Dermis blood vessel endothelial cell (primary cell): ENCODE results near the gene DHX40. TPM values are rescaled to one million over a fixed set of nuclear protein-coding genes. Genes with fewer than 3 reads are reported as not detected.
"Not testable (repeated sequence)": the region's sequence is repeated elsewhere in the genome, so short reads cannot be mapped to it uniquely, and the experiment has no call there.

Experiments used
- DNase-seq: peaks from one replicate; pipeline ENCODE4 v3.0.0; 2010
- total RNA-seq: library from RNA; depleted of rRNA; stranded (reverse); fragments of >200 nt; gene quantifications from 2 replicates; pipeline ENCODE4 v1.2.3, GENCODE V29; 2014

Gene DHX40
- total RNA-seq, 1 donor from 2014 or later = 71.3 TPM

GRCh38 chr17:59558953-59559352, 6.5 kb upstream of the DHX40 start:
- DNase-seq = peak; percentile 51

DNA sequence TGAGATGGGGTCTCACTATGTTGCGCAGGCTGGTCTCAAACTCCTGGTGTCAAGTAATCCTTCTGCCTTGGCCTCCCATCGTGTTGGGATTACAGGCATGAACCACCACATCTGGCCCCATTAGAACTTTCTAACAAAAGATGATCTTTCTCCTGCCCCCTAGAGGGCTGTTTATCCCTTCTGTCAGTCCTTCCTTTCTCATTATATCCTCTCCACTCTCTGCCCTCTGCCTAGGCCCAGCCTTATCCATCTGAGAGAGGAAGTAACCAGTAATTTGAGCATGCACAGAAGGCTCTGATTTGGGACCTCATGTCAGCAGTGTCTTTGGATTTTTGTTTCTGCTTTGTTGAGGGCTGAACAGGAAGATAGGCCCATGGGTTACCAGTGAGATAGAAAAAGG, 4.4 kb upstream of the DHX40 start:
- peak; percentile 35 for DNase-seq

DNA sequence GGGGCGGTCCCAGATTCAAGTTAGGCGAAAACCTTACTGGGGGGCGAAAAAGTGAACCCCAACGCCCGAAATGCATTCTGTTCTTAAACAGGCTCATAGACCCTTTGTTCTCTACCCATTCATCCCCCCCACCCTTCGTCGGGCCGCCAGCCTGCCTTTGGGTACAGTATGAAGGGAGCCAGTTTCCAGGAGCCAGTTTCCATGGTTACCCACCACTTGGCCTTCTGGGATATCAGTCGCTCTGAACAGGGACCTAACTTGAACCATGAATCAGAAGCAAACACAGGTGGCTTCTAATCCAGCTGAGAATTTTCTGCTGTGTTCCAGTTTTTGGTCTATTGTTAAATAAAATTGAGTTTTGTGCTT, 532 bp downstream of the DHX40 start:
- DNase-seq = peak; percentile 83

DNA sequence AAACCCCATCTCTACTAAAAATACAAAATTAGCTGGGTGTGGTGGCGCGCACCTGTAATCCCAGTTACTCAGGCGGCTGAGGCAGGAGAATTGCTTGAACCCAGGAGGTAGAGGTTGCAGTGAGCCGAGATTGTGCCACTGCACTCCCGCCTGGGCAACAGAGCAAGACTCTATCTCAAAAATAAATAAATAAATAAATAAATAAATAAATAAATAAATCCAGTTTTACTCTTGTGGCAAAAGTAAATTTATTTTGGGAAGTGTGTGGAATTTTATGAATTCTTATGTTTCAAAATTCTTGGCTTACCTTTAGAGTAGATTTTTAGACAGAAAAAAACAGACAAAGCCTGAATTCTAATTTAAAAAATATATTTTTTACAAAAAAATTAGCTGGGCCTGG, 3.7 kb downstream of the DHX40 start:
- not testable (repeated sequence) for DNase-seq

DNA sequence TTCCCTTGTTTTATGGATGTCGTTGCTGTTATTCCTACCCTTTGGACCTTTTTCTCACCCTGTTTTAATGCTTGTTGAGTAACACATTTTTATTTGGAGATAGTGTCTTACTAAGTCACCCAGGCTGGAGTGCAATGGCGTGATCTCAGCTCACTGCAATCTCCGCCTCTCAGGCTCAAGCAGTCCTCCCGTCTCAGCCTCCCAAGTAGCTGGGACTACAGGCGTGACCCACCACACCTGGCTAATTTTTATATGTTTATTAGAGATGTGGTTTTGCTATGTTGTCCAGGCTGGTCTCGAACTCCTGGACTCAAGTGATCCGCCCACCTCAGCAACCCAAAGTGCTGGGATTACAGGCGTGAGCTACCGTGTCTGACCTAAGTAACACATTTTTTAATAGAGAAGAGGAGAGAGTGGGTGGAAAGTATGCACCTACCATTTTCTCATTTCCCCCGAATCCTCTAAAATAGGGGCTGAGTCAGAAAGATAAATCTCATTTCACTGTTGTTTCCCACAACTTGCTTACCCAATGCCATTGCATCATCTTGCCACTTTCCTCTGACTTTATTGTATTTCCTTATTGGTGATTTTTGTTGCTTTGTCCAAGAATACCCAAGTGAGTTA, 7.0 kb downstream of the DHX40 start:
- no peak for DNase-seq

- not testable (repeated sequence) for DNase-seq
Observed at GRCh38 chr17:59584168-59584567, 18.8 kb downstream of the DHX40 start.

DNA sequence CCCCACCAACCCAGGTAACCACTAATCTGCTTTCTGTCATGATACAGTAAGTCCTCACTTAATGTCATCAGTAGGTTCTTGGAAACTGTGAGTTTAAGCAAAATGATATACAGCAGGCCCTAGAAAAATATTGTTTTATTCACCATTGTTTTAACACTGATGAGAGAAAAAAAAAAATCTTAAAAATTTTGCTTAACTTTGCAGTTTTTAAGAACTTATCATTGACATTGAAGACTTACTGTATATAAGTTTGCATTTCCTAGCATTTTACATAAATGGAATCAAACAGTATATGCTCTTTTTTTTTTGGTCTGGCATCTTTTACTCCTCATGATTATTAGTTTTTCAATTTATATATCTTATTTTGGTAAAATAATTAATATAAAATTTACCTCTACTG, 34.8 kb downstream of the DHX40 start:
- no peak for DNase-seq

DNA sequence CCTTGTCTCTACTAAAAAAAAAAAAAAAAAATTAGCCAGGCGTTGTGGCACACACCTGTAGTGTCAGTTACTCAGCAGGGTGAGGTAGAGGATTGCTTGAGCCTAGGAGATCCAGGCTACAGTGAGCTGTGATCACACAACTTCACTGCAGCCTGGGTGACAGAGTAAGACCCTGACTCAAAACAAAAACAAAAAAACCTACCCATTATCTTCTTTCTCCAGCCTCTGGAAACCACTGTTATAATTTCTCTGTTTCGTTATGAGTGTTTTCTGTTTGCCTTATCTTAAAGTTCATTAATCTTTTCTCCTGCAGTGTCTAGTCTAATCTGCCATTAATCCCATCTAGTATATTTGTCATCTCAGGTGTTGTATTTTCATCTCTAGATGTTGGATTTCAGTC, 35.7 kb downstream of the DHX40 start:
- DNase-seq = no peak

- DNase-seq = peak; percentile 65
Observed at GRCh38 chr17:59607061-59607460, 41.7 kb downstream of the DHX40 start.

DNA sequence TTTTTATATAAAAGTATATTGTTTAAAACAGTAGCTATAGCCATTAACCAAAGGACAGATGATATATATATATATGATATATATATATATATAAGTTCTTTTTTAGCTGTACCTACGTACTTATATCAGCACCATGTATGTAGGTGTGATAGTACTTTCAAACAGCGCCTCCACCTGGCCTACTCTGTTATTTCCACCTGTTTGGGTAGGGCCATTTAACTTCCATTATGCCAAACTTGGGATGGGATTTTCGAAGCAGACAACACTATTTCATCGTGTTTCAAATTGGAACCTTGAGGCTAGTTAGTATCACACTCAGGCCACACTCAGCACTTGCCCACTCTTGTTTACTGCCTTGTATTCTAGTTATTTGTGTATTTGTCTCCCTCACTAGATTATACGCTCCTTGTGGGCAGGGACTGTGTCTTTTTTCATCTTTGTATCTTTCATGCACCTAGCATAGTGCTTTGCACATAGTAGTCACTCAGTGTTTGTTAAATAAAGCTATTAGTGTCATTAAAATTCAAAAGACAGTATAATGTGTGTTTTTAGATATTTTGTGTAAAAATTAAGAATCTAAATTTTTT, 42.5 kb downstream of the DHX40 start:
- peak; percentile 27 for DNase-seq

GRCh38 chr17:59611503-59611902, 46.1 kb downstream of the DHX40 start:
- no peak for DNase-seq

GRCh38 chr17:59616253-59616920, 51.0 kb downstream of the DHX40 start:
- no peak for DNase-seq

DNA sequence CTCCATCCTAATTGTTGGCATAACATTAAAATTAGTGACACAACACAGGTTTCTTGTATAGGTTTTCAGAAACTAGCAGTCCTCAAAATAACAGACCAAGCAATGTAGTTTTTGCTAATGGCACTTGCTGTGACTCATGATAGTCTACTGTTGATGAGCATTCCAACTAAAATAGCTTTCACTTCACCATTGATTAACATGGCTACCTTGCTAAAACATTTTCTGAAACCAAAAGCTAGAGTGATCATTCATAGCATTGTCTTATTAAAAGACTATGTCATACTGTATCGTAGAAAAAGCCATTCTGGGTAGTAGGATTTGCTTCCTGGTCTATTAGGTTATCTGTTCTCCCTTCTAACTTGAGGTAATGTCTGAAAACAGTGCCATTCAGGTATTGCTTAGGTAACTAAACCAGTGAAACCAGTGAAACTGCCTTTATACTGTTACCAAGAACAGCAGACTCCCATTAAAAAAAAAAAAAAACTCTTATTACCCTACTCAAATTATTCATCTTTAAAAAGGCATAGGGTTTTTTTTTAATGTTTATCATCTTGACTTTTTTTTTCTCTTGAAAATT, 51.8 kb downstream of the DHX40 start:
- DNase-seq = no peak

DNA sequence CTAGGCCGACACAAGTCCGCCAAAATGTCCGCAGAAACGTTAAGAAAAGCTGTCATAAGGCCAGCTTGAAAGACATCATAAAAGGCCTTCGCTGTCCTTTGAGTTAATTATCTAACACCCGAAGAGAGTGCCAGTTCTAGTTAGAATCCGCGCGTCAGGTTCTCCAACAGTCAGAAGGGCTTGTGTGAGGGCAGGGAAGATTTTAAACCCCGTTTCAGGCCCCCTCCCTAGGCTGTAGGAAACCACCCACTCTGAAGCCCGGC, 53.6 kb downstream of the DHX40 start:
- DNase-seq = no peak

DNA sequence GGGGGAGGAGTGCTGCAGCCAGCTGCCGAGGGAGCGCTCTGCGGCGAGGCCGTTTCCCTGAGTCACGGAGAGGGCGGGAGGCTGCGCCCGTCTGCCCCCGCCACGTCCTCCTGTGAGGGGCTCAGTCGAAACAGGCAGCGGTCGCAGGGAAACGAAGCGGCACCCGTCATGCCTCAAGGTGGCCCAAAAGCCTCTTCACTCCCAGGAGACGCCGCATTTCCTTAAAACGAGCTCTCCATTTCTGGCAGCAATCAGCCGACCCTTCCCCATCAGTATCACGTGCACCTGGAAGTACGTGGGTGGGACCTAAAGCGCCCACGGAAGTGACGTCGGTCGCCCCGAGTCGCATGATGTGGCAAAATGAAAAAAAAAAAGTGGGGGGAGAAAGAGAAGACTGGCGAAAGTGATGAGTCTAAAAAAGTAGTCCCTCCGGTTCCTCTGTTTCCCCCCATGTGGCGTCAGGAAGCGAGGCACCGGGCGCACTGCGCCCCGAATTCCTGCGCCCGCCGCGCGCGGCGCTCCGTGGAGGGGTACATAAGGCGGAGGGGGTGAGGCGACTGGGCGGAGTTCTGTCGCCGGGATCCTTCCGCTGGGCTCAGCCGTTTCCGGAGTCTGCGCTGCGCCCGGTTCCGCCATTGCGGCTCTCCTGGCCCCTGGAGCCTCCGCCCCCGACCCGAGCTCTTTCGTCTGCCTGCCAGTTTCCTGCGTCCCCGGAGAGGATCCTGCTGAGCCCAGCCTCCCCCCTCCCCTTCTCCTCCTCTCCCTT, 54.1 kb downstream of the DHX40 start, which contains the start of gene CLTC:
TSS of gene CLTC (plus strand) at position 598 of the 766 bp plus-strand sequence. CDS start 237 bp downstream, outside the sequence.
- DNase-seq = peak; percentile 98

DNA sequence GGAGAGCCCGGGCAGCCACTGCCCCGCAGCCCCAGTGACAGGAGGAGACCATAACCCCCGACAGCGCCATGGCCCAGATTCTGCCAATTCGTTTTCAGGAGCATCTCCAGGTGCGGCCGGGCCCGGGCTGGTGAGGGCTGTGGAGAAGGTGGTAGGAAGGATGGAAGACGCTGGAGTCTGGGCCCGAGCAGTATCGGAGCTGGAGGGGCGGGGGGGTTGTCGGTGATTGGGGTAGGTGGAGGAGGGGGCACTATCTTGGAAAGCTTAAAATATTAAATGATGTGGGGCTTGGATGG, 54.6 kb downstream of the DHX40 start:
- no peak for DNase-seq

- peak; percentile 61 for DNase-seq
Observed at GRCh38 chr17:59620518-59621259, 55.3 kb downstream of the DHX40 start.

DNA sequence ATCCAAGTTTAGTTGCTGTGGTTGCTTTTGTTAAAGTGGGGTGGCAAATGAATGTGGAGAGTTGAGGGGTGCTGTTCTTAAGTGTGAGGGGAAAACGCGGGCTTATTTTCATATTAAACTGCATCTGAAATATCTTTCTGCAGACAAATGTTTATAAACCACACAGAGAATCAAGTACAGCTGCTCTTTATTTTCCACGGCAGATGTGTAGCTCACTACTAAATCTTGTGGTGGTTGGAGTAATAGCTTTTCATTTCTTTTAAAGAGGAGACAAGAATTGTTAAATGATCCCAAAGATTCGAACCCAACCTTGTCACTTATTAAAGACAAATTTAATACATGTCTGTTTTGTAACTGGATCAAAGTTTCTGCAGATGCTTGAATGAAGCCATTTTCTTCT, 56.4 kb downstream of the DHX40 start:
- DNase-seq = no peak

DNA sequence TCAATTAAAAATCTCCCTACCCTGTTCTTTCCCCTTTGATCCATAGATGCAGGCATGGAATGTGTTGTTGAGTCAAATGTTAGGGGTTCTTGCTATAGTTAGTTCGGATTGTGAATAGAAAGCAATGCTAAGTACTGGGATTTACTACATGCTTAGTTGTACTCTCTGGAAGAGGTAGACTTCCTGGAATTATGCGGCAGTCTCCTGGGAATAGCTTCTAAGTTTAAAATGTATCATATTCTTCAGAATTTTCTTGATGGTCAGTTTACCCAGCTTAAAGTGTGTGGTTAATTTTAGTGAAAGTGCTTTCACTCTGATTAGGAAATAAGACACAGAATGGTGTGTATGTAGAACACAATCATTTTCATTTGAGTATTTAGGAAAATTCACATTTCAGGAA, 57.7 kb downstream of the DHX40 start:
- DNase-seq = peak; percentile 67

DNA sequence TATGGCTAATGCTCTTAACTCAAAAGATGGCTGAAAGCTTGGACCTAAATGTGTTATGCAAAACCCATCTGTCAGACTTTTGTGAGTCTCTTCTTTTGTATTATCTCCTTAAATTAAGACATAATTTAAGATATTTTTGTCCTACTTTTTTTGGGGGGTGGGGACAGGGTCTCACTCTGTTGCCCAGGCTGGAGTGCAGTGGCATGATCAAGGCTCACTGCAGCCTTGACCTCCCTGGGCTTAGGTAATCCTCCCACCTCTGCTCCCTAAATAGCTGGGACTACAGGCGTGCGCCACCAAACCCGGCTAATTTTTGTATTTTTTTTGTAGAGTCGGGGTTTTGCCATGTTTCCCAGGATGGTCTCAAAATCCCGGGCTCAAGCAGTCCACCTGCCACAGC, 61.3 kb downstream of the DHX40 start:
- DNase-seq = no peak

DNA sequence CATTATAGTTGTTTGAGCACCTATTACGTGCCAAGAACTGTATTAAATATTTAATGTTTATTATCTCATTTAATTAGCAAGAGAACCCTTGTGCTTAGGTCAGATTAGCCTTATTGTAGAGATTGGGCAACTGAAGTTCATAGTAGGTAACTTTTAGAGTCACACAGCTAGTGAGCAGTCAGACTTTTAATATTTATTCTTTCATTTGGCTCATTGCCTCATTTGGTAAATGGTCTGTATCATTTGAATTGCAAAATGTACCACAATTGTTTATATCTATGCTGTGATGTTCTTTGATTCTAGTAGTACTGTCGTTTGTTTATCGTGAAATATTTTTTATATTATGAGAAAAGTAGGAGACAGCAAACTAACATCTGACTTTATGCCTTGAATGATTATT, 61.9 kb downstream of the DHX40 start:
- DNase-seq = no peak

- peak; percentile 12 for DNase-seq
Observed at GRCh38 chr17:59627770-59628171, 62.4 kb downstream of the DHX40 start.

- no peak for DNase-seq
Observed at GRCh38 chr17:59629174-59629573, 63.8 kb downstream of the DHX40 start.
